Psoas muscle (tissue), 8 donors: ENCODE results near the gene TFB1M. TPM values are rescaled to one million over a fixed set of nuclear protein-coding genes. Genes with fewer than 3 reads are reported as not detected.
A peak's percentile ranks its signal among the peaks of the same experiment; 100 is the strongest.
"Not testable (repeated sequence)": the region's sequence is repeated elsewhere in the genome, so short reads cannot be mapped to it uniquely, and the experiment has no call there.

Source experiments
- ATAC-seq, 4 donors: fragments of 200-7000 bp; cut with Tn5 transposase; one replicate each; pipeline ENCODE4 v1.9.1; 2020; ENCODE audit warnings: moderate library complexity in 3 of 4, mild to moderate bottlenecking in 2 of 4
- DNase-seq, 2 donors: peaks; one replicate each; pipeline ENCODE4 v3.0.0-alpha.2; 2020
- H3K27ac ChIP-seq: fragments of 200-600 bp; one replicate; pipeline ENCODE4 v1.8.0; 2022
- H3K27me3 ChIP-seq, 3 donors: fragments of 200-600 bp in 1 of 3; one replicate each; pipeline versions ENCODE4 v1.6.1 to v1.8.0; 2013 to 2022; ENCODE audit warnings: low read length in 2 of 3, mild to moderate bottlenecking in 2 of 3, moderate library complexity in 1 of 3; ENCODE audit not compliant: insufficient read depth in 3 of 3
- H3K36me3 ChIP-seq, 2 donors: fragments of 200-600 bp in 1 of 2; one replicate each; pipeline versions ENCODE4 v1.6.1 to v1.8.0; 2013 to 2022; ENCODE audit warnings: low read depth in 1 of 2, mild to moderate bottlenecking in 1 of 2, moderate library complexity in 1 of 2; ENCODE audit not compliant: insufficient read depth in 1 of 2
- H3K4me1 ChIP-seq: fragments of 200-600 bp; one replicate; pipeline ENCODE4 v1.8.0; 2022
- H3K4me3 ChIP-seq: fragments of 200-600 bp; one replicate; pipeline ENCODE4 v1.8.0; 2022; ENCODE audit warnings: mild to moderate bottlenecking
- H3K9me3 ChIP-seq: fragments of 200-600 bp; one replicate; pipeline ENCODE4 v1.8.0; 2022
- WGBS, 3 donors: extraction: QIAGEN DNeasy Blood & Tissue Kit; methylation state at CpG; one replicate each; pipeline versions ENCODE4 v1.1.6 to v1.1.7; 2013; 5-methylcytosine and 5-hydroxymethylcytosine counted together
- intact Hi-C, 2 donors: fragments of 100-400 bp; cut with DNase I; formaldehyde crosslinking; loops; one replicate each; pipeline versions ENCODE4 v1.11.0 to v1.14.2; 2022
- long read RNA-seq, 2 donors: library from polyadenylated mRNA; unstranded; transcript quantifications; one replicate each; pipeline ENCODE4 v2.0.0, GENCODE V29; 2021
- polyA plus RNA-seq, 3 donors: library from polyadenylated mRNA; stranded (reverse); fragments of 200-250 nt; gene quantifications; one replicate each; pipeline ENCODE4 v1.2.3, GENCODE V29; 2013
- total RNA-seq, 4 donors: library from RNA; stranded (reverse); fragmentation: NEBNext Ultra II Directional in 2 of 4; extraction: Animal tissue kit (Norgen Biotek cat#: 25700) in 2 of 4; gene quantifications; one replicate each; pipeline versions ENCODE4 v1.2.1 to v1.2.4, GENCODE V29; 2021 to 2023
- TF ChIP-seq, protein P1 (sequence below): fragments of 200-600 bp; IDR thresholded peaks from one replicate; pipeline ENCODE4 v1.8.0; 2022; ENCODE audit warnings: antibody characterized with exemption
- donor health status: healthy with polysubstance abuse.
- donor health status: DM: no; HTN: no; CAD: no; lungs with moderate emphysema.
- donor health status: Bipolar disorder and iron deficiency.
- donor health status: healthy.
- donor health status: DM: yes; HTN: yes; CAD: no.
- donor health status: DM: no; HTN: no; CAD: no.
- donor health status: DM: no; HTN: no; CAD: no.
- donor health status: DM: yes; HTN: yes; CAD: no.

The TFB1M gene
- 10 to 100 TPM; 17.5 to 25.9 (median 18.4) TPM for total RNA-seq
- polyA plus RNA-seq: 10 to 100 TPM in 2 of 3 donors, 1 to 10 TPM in 1; 7.2 to 17.8 (median 17.5) TPM
- long read RNA-seq, donor 1, transcript TFB1M-201 (7 exons, 1,424 nt): major isoform, 9 of 11 reads
- long read RNA-seq, donor 1, partial matches to known transcripts: 0 of 11 reads
- long read RNA-seq, donor 1, other reads (novel, unspliced or antisense): 2 of 11 reads
- long read RNA-seq, donor 2, transcript TFB1M-201 (7 exons, 1,424 nt): major isoform, 27 of 31 reads
- long read RNA-seq, donor 2, partial matches to known transcripts: 0 of 31 reads
- long read RNA-seq, donor 2, other reads (novel, unspliced or antisense): 4 of 31 reads

- peaks cover 12% of the 10 kb centered on the region for H3K4me1 ChIP-seq
- DNase-seq: peak; percentile 98 to 99
- TF ChIP-seq, protein P1, sequence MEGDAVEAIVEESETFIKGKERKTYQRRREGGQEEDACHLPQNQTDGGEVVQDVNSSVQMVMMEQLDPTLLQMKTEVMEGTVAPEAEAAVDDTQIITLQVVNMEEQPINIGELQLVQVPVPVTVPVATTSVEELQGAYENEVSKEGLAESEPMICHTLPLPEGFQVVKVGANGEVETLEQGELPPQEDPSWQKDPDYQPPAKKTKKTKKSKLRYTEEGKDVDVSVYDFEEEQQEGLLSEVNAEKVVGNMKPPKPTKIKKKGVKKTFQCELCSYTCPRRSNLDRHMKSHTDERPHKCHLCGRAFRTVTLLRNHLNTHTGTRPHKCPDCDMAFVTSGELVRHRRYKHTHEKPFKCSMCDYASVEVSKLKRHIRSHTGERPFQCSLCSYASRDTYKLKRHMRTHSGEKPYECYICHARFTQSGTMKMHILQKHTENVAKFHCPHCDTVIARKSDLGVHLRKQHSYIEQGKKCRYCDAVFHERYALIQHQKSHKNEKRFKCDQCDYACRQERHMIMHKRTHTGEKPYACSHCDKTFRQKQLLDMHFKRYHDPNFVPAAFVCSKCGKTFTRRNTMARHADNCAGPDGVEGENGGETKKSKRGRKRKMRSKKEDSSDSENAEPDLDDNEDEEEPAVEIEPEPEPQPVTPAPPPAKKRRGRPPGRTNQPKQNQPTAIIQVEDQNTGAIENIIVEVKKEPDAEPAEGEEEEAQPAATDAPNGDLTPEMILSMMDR: no peak
- peak within 1 kb of the TSS; percentile 84 for H3K4me3 ChIP-seq
- 0% methylated on average over 52 of the region's 52 CpGs for whole genome bisulfite sequencing, 3 donors
- intact Hi-C loops: no loop called here
- peak; percentile 93 to 97 (median 95) for ATAC-seq
- no peaks in the 10 kb centered on the region for H3K27me3 ChIP-seq
- H3K27ac ChIP-seq: peak within 1 kb of the TSS; percentile 89
- no peaks in the 10 kb centered on the region for H3K9me3 ChIP-seq
- peaks cover 3 to 36% of the 10 kb centered on the region in 2 donors for H3K36me3 ChIP-seq
Measured at GRCh38 chr6:155314092-155314772, at the start of gene TFB1M. Gene TFB1M, minus strand, starts transcription at chr6:155314484. Its CDS starts 56 bp downstream, at chr6:155314428.

DNA sequence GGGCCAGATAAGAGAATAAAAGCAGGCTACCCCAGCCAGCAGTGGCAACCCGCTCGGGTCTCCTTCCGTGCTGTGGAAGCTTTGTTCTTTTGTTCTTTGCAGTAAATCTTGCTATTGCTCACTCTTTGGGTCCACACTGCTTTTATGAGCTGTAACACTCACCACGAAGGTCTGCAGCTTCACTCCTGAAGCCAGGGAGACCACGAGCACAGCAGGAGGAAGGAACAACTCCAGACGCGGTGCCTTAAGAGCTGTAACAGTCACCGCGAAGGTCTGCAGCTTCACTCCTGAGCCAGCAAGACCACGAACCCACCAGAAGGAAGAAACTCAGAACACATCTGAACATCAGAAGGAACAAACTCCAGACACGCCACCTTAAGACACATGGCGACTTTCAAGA lies 49.7 kb upstream of the TFB1M start:
- H3K27me3 ChIP-seq, H3K36me3 ChIP-seq, H3K4me3 ChIP-seq, H3K9me3 ChIP-seq, ATAC-seq, DNase-seq, H3K27ac ChIP-seq, H3K4me1 ChIP-seq, intact Hi-C loops: not testable (repeated sequence)
- 69 to 79% (median 73%) methylated on average over 12 of the region's 12 CpGs for WGBS, 3 donors

DNA sequence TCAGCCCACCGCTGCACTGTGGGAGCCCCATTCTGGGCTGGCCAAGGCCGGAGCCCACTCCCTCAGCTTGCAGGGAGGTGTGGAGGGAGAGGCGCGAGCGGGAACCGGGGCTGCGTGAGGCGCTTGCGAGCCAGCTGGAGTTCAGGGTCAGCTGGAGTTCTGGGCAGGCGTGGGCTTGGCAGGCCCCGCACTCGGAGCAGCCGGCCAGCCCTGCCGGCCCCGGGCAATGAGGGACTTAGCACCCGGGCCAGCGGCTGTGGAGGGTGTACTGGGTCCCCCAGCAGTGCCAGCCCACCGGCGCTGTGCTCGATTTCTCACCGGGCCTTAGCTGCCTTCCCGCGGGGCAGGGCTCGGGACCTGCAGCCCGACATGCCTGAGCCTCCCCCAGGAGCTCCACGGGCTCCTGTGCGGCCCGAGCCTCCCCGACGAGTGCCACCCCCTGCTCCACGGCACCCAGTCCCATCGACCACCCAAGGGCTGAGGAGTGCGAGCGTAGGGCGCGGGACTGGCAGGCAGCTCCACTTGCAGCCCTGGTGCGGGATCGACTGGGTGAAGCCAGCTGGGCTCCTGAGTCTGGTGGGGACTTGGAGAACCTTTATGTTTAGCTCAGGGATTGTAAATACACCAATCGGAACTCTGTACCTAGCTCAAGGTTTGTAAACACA lies 48.8 kb upstream of the TFB1M start:
- H3K4me1 ChIP-seq, H3K9me3 ChIP-seq, H3K27ac ChIP-seq, ATAC-seq, intact Hi-C loops, H3K4me3 ChIP-seq, H3K27me3 ChIP-seq, H3K36me3 ChIP-seq, DNase-seq: not testable (repeated sequence)
- WGBS, 3 donors: 94 to 96% (median 96%) methylated on average over 28 to 39 of the region's 39 CpGs

DNA sequence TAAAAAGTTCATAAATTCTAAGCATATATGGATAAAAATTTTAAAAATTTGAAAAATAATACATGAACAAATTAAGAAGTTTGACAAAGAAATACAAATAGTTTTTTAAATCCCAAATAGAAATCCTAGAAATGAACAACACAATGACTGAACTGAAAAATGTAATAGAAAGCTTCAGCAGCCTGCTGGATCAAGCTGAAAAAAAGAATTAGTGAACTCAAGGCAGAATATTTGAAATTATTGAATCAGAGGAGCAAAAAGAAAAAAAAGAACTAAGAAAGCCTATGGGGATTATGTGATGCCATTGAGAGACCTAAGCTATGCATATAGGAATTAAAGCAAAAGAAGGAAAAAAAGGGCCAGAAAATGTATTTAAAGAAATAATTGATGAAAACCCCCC lies 39.9 kb upstream of the TFB1M start:
- ATAC-seq: no peak

DNA sequence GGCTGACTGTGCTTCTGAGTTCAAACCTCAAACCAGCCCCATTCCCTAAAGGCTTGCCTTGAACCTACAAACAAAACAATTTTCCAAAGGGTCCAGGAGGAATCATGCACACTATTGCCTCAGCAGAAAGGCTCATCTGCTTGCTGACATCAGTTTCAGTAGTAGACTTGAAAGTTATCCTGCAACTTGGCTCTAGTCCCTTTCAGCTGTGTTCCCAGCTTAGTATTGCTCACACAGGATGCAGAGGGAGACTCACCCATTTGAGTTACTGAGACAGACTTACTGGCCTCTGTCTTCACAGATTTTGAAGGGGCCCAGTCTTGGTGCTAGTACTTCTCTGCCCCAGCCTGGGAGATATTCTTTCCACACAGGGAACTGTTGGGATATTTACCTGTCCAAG lies 38.5 kb upstream of the TFB1M start:
- H3K4me1 ChIP-seq: no peaks in the 10 kb centered on the region
- no peak for ATAC-seq
- TF ChIP-seq, protein P1: no peak

More for the DNA sequence above, 39.9 kb upstream of the TFB1M start:
- no peak for DNase-seq
- Histone ChIP-seq H3K9me3 (peaks cover 17% of the 10 kb centered on the region), H3K27me3 (no peaks in the 10 kb centered on the region), H3K36me3 (no peaks in the 10 kb centered on the region), H3K4me3 (no peak overlapping the region), H3K4me1 (no peaks in the 10 kb centered on the region), H3K27ac (no peak overlapping the region)
- intact Hi-C loops: no loop called here
- TF ChIP-seq, protein P1: no peak

More for the DNA sequence above, 38.5 kb upstream of the TFB1M start:
- DNase-seq: no peak
- Histone ChIP-seq H3K27ac (no peak overlapping the region), H3K36me3 (no peaks in the 10 kb centered on the region), H3K27me3 (no peaks in the 10 kb centered on the region), H3K9me3 (peaks cover 17% of the 10 kb centered on the region), H3K4me3 (no peak overlapping the region)
- intact Hi-C loops: no loop called here
